Epithelial cell of prostate (primary cell): ENCODE measurements around the gene SPINK13.
"Not testable (repeated sequence)": the region's sequence is repeated elsewhere in the genome, so short reads cannot be mapped to it uniquely, and the experiment has no call there.

Experiments
- DNase-seq: peaks from one replicate; pipeline ENCODE4 v3.0.0-alpha.2; 2011; ENCODE audit warnings: low read depth, low spot score
- H3K27ac ChIP-seq: fragments of 450-650 bp; 2 replicates; pipeline ENCODE4 v1.5.1; 2017; ENCODE audit warnings: mild to moderate bottlenecking

Gene SPINK13

GRCh38 chr5:148309746-148310145, 41.2 kb downstream of the SPINK13 start:
- DNase-seq, result no peak
- H3K27ac ChIP-seq, result peak overlapping the region; percentile 26

- no peak overlapping the region for H3K27ac ChIP-seq
- DNase-seq, result no peak
Observed at GRCh38 chr5:148311484-148311883, 42.9 kb downstream of the SPINK13 start.

- no peak for DNase-seq
- no peak within 1 kb of the TSS for H3K27ac ChIP-seq
Observed at GRCh38 chr5:148312153-148312552, 43.6 kb downstream of the SPINK13 start, which contains the start of gene SPINK7. Gene SPINK7 (plus strand): TSS chr5:148312423. CDS start chr5:148312484, 61 bp downstream.

GRCh38 chr5:148314187-148314586, 45.6 kb downstream of the SPINK13 start:
- H3K27ac ChIP-seq, result no peak overlapping the region
- no peak for DNase-seq

- no peak overlapping the region for H3K27ac ChIP-seq
- DNase-seq, result no peak
Observed at GRCh38 chr5:148314731-148315130, 46.1 kb downstream of the SPINK13 start.

GRCh38 chr5:148320011-148320963, 51.7 kb downstream of the SPINK13 start:
- not testable (repeated sequence) for DNase-seq

GRCh38 chr5:148333262-148333849, 64.8 kb downstream of the SPINK13 start:
- no peak for DNase-seq
- H3K27ac ChIP-seq, result no peak overlapping the region

More at GRCh38 chr5:148320011-148320963, 51.7 kb downstream of the SPINK13 start:
- peak overlapping the region; percentile 52 for H3K27ac ChIP-seq

- no peak for DNase-seq
- H3K27ac ChIP-seq, result peak within 1 kb of the TSS; percentile 93
Observed at GRCh38 chr5:148335259-148335658, 66.7 kb downstream of the SPINK13 start, which contains the start of gene SPINK9. Gene SPINK9 (plus strand): TSS chr5:148335559. CDS start chr5:148335614, 55 bp downstream.
